Mesodermal cell (in vitro differentiated cells): ENCODE results near the gene NLGN1.

ENCODE experiments used
- H3K27ac ChIP-seq: 2 replicates; pipeline ENCODE4 v1.7.0; 2013; ENCODE audit warnings: mild to moderate bottlenecking, low read depth, low read length, moderate library complexity; ENCODE audit not compliant: severe bottlenecking
- H3K36me3 ChIP-seq: 2 replicates; pipeline ENCODE4 v1.7.1; 2013; ENCODE audit warnings: mild to moderate bottlenecking, low read length, moderate library complexity; ENCODE audit not compliant: control insufficient read depth, insufficient read depth
- H3K4me1 ChIP-seq: one replicate; pipeline ENCODE4 v1.7.1; 2013; ENCODE audit warnings: mild to moderate bottlenecking, low read length; ENCODE audit not compliant: insufficient read depth, control insufficient read depth, poor library complexity, severe bottlenecking
- H3K4me3 ChIP-seq: 2 replicates; pipeline ENCODE4 v1.7.0; 2013; ENCODE audit warnings: low read length, control low read depth, mild to moderate bottlenecking; ENCODE audit not compliant: insufficient read depth, poor library complexity, severe bottlenecking; ENCODE audit errors: extremely low read depth
- H3K9me3 ChIP-seq: 2 replicates; pipeline ENCODE4 v1.7.1; 2013; ENCODE audit warnings: mild to moderate bottlenecking, low read length, moderate library complexity; ENCODE audit not compliant: control insufficient read depth
- WGBS, 2 experiments: methylation state at CpG; one replicate each; pipeline ENCODE4 v1.1.5; 2013; ENCODE audit warnings: missing lambda C conversion rate in 2 of 2; ENCODE audit not compliant: insufficient coverage in 2 of 2; 5-methylcytosine and 5-hydroxymethylcytosine counted together

Gene NLGN1

GRCh38 chr3:174280186-174280585 lies 882.6 kb downstream of the NLGN1 start:
- Histone ChIP-seq H3K4me3 (no peak overlapping the region), H3K4me1 (no peaks in the 10 kb centered on the region), H3K36me3 (no peaks in the 10 kb centered on the region)

GRCh38 chr3:174285242-174285864 lies 887.8 kb downstream of the NLGN1 start:
- no peaks in the 10 kb centered on the region for H3K4me1 ChIP-seq
- no peaks in the 10 kb centered on the region for H3K36me3 ChIP-seq
- 60 to 100% methylated on average over 1 of the region's 3 CpGs for WGBS, 2 experiments

More at GRCh38 chr3:174280186-174280585, 882.6 kb downstream of the NLGN1 start:
- Histone ChIP-seq H3K27ac (no peak overlapping the region), H3K9me3 (no peaks in the 10 kb centered on the region)
- 100% methylated on average over 2 of the region's 3 CpGs; no CpG with 5 or more reads in 1 of the 2 experiments for WGBS, 2 experiments

GRCh38 chr3:174287705-174288104 lies 890.2 kb downstream of the NLGN1 start:
- Histone ChIP-seq H3K4me3 (no peak overlapping the region), H3K36me3 (no peaks in the 10 kb centered on the region), H3K27ac (no peak overlapping the region), H3K4me1 (no peaks in the 10 kb centered on the region), H3K9me3 (no peaks in the 10 kb centered on the region)
- no CpG with 5 or more reads among the region's 1 CpG for WGBS, 2 experiments

More at GRCh38 chr3:174285242-174285864, 887.8 kb downstream of the NLGN1 start:
- no peaks in the 10 kb centered on the region for H3K9me3 ChIP-seq
- no peak overlapping the region for H3K4me3 ChIP-seq
- no peak overlapping the region for H3K27ac ChIP-seq

DNA sequence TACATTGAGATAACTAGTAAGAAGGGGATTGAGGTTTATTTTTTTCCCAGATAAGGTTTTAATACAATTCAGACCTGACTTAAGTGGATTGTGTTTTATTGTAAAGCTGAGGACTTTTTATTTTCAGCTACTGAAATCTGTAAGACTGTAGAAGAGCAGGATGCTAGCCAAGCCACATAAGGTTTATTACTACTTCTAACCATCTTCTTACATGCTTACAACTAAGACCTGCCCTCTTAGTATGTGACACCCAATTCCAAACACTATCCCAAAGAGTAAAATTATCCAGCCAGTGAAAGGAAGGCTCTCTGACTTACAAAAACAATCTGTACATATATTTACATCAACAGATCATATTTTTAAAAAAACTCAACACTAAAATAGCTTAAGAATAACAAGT lies 897.1 kb downstream of the NLGN1 start:
- no peaks in the 10 kb centered on the region for H3K36me3 ChIP-seq
- H3K27ac ChIP-seq, result no peak overlapping the region
- H3K4me1 ChIP-seq, result no peaks in the 10 kb centered on the region
- H3K4me3 ChIP-seq, result no peak overlapping the region
- no peaks in the 10 kb centered on the region for H3K9me3 ChIP-seq

DNA sequence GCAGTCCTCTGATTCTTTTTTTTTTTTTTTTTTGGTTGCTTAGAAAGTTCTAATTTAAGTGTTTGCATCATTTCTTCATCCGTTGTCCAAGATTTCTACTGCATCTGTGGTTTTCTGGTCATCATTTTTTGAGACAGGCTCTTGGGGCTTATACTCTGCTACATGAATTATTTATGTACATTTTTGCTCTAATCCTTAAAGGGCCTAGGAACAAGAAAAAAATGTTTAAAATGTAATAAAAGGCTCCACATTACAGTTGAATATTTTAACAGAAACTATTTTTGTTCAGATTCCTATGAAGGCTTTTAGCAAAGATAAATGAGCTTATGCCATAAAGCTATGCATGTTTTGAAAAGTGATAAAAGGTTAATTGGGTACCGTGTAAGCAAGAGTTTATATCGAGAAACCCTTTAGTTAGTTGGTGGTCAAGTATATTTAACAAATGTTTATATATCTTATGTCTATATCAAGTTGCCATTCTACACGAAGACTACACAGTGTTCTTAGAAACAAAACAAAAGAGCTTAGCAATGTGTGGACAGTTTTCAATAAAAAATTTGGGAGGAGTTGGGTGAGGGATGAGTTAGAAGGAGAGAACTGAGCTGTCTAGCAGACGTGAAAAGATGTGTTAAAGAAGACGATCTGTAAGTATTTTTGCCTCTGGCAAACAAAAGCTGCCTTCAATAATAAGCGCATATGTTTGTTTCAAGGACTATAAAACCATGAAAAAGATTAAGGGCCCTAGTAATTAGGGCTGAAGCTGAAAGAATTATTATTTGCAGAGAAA lies 898.0 kb downstream of the NLGN1 start:
- no peak overlapping the region for H3K27ac ChIP-seq
- 93 to 94% methylated on average over 3 of the region's 7 CpGs for WGBS, 2 experiments
- H3K4me1 ChIP-seq, result no peaks in the 10 kb centered on the region
- no peak overlapping the region for H3K4me3 ChIP-seq
- no peaks in the 10 kb centered on the region for H3K36me3 ChIP-seq
- H3K9me3 ChIP-seq, result no peaks in the 10 kb centered on the region

- H3K4me3 ChIP-seq, result no peak overlapping the region
- no peaks in the 10 kb centered on the region for H3K4me1 ChIP-seq
- H3K27ac ChIP-seq, result no peak overlapping the region
- no peaks in the 10 kb centered on the region for H3K9me3 ChIP-seq
- WGBS, 2 experiments, result 89 to 100% methylated on average over 1 of the region's 1 CpG
- no peaks in the 10 kb centered on the region for H3K36me3 ChIP-seq
Observed at GRCh38 chr3:174302746-174303315, 905.3 kb downstream of the NLGN1 start.

GRCh38 chr3:174303907-174304560 lies 906.5 kb downstream of the NLGN1 start:
- no peak overlapping the region for H3K4me3 ChIP-seq
- H3K27ac ChIP-seq, result no peak overlapping the region
- no peaks in the 10 kb centered on the region for H3K4me1 ChIP-seq
- H3K36me3 ChIP-seq, result no peaks in the 10 kb centered on the region
- no peaks in the 10 kb centered on the region for H3K9me3 ChIP-seq
- WGBS, 2 experiments, result 0% methylated on average over 1 of the region's 2 CpGs; no CpG with 5 or more reads in 1 of the 2 experiments

DNA sequence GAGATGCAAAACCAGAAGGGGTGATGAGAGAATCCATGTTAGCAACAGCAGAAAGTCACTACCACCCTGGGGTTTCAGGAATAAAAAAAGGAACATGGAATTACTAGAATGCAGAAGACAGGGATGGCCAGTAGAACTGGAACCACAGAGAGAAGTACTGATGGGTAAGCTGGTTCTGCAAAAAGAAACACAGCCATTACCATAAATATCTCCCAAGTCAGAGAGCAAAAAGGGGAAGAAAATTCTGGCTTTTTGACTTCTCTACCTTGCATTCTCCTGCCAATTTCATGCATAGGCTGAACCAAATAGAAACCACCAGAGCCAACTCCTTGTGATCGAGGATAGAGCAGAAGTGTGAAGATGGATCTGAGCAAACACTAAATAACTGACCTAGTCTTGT lies 911.2 kb downstream of the NLGN1 start:
- Histone ChIP-seq H3K27ac (no peak overlapping the region), H3K9me3 (no peaks in the 10 kb centered on the region), H3K36me3 (no peaks in the 10 kb centered on the region), H3K4me1 (no peaks in the 10 kb centered on the region), H3K4me3 (no peak overlapping the region)
- WGBS, 2 experiments, result no CpG with 5 or more reads among the region's 1 CpG

DNA sequence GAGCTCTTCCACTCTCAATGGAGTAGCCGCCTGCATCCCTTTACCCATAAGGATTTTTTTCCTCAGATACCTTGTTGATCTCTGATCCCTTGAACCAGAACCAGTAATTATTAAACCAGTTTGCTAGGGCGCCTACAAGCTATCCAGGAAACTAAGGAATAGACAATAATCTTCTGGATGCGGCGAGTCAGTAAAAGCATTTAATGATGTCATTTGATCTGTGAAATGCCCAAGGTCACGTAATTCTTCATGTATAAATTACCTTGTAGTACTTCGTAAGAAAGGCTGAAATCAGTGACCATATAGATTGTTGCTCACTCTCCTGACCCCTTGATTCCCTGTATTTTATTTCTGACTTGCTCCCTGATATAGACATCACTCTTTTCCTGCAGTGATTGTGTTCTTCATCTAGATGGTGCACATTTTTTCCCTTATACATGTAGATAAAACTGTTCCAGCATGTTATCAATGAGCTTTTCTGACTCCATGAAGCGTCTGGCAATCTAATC lies 913.0 kb downstream of the NLGN1 start:
- Histone ChIP-seq H3K4me1 (no peaks in the 10 kb centered on the region), H3K36me3 (no peaks in the 10 kb centered on the region), H3K4me3 (no peak overlapping the region), H3K27ac (no peak overlapping the region), H3K9me3 (no peaks in the 10 kb centered on the region)
- WGBS, 2 experiments, result 75 to 77% methylated on average over 5 to 6 of the region's 7 CpGs

DNA sequence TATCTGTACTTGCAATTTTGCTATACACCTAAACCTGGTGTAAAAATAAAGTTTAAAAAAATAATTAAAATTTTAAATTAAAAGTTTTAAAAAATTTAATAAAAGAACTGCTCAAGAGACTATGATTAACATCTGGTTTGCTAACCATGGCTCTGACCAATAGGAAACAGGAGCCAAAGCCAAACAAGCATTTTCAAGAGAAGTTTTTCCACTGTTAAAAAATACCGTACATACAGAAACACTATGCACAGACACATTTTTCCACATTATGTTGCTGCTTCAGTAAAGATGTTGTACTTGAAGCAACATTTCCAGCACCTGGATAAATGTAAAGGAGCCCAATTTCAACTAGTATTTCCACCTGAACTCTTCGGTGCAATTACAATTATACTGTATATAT lies 917.7 kb downstream of the NLGN1 start:
- H3K27ac ChIP-seq, result no peak overlapping the region
- no peak overlapping the region for H3K4me3 ChIP-seq
- no peaks in the 10 kb centered on the region for H3K4me1 ChIP-seq
- H3K9me3 ChIP-seq, result no peaks in the 10 kb centered on the region
- no peaks in the 10 kb centered on the region for H3K36me3 ChIP-seq
- WGBS, 2 experiments, result 40% methylated on average over 1 of the region's 2 CpGs; no CpG with 5 or more reads in 1 of the 2 experiments
